ENCODE results near the gene CACNG7.

DNA sequence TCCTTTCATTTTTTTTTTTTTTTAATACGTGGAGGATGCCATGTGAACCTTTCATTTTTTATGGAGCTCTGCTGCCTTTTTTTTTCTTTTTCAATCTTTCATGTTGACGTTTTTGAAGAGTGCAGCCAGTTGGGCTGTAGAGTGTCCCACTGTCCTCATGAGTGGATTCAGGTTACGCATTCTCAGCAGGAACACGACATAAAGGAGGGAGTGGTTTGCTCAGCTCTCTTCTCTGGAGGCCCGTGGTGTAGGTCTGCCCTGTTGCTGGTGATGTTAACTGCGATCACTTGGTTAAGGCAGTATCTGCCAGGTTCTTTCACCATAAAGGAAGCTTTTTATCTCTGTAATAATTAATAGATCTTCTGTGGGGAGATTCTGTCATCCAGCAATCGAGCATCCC is 27.0 kb downstream of the CACNG7 start:
- TF ChIP-seq, protein P1, sequence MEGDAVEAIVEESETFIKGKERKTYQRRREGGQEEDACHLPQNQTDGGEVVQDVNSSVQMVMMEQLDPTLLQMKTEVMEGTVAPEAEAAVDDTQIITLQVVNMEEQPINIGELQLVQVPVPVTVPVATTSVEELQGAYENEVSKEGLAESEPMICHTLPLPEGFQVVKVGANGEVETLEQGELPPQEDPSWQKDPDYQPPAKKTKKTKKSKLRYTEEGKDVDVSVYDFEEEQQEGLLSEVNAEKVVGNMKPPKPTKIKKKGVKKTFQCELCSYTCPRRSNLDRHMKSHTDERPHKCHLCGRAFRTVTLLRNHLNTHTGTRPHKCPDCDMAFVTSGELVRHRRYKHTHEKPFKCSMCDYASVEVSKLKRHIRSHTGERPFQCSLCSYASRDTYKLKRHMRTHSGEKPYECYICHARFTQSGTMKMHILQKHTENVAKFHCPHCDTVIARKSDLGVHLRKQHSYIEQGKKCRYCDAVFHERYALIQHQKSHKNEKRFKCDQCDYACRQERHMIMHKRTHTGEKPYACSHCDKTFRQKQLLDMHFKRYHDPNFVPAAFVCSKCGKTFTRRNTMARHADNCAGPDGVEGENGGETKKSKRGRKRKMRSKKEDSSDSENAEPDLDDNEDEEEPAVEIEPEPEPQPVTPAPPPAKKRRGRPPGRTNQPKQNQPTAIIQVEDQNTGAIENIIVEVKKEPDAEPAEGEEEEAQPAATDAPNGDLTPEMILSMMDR (IDR thresholded peaks at IDR 0.05), result no peak
- TF ChIP-seq POLR2A (IDR thresholded peaks at IDR 0.05), result no peak
